NCI-H1092 (cell line): ENCODE results near the gene TUBA1B.

ENCODE experiments used
- DNase-seq: peaks from one replicate; lab custom pipeline; 2025; lab: John Stamatoyannopoulos, UW

The TUBA1B gene

DNA sequence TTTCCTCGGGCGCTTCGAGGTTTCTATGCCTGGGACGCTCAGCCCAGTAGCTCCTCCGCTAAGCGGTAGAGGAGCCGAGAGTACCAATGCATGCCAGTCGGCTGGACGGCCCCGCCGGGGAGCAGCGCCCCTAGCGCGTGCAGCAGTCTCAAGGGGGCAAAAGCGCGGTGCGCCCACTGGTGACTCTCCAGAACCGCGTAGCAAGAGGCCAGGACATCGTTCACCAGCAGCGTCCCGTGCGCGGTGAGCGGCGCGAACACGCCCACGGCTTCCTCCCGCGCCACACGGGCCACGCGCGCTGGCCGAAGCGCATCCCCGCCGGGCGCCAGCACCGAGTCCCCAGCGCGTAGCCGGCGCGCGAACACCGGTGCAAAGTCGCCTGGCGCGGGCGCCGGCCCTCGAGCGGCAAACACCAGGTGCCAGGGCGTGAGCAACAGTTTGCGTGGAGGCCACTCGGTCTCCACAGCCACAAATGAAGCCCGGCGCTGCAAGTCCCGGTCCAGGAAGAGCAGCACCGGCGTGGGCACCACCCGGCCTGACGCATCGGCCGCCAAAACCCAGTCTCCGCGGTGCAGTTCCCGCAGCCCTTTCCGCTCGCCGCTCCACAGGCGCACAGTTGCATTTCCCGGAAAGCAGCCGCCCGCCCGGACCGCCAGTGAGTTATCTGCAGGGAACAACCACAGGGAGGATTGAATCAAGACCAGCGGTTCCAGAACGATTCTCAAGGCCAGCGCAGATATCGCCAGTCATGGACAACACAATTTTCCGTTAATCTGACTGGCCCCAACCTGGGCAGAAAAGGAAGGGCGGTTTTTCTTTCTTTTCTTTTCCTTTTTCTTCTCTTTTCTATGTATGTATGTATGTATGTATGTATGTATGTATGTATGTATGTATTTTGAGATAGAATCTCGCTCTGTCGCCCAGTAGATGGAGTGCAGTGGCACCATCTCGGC is 41.1 kb downstream of the TUBA1B start:
- DNase-seq = no peak

DNA sequence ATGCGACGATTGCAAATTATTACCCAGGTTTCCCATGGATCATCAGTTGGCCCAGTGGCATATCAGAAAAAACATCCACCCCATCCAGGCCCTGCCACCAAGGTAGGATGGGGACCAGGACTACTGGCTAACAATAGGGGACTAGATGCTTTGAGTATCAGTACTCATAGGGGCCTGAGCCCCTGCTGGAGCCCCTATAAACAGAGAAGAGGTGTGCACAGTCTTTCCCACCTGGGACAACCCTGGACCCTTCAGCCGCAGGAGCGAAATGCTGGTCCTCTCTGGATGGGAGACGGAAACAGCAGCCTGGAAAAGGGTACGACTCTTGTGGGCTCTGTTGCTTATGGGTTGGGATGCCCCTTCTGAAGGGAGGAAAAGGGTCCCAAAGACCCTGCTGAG is 42.3 kb downstream of the TUBA1B start:
- no peak for DNase-seq

DNA sequence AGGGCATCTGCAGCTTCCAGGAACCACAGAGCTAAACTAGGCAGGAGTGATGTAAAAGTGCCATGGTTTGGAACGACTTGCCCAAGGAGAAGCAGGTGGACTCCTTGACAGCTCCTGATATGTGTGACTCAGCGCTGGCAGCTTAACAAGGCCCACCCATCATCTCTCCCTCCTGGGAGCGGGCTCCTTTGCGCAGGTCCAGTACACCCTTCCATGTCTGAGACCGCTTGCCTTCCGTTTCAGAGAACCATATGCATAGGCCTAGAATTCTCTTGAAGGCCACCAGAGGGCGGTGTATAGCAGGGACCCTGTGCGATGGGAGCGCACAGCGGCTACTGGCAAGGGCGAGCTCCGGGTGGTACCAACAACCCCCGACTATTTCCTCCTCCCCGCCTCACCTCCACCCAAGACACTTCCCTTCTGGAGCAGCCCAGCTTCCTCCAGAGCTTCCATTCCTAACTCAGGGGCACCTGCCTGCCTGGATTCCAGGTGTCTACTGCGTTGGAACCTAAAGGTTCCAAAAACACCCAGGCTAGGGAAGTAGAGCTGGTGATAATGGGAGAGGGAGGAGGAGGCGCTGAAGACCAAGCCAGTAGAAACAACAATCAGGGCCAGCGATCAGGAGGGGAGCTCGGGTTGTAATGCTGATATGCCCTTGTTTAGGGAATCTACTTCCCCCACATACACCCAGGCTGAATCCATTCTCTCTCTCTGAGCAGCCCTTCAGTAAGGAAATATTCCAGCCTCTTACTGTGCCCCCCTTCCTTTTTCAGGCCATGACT is 42.9 kb downstream of the TUBA1B start:
- peak; percentile 69 for DNase-seq

DNA sequence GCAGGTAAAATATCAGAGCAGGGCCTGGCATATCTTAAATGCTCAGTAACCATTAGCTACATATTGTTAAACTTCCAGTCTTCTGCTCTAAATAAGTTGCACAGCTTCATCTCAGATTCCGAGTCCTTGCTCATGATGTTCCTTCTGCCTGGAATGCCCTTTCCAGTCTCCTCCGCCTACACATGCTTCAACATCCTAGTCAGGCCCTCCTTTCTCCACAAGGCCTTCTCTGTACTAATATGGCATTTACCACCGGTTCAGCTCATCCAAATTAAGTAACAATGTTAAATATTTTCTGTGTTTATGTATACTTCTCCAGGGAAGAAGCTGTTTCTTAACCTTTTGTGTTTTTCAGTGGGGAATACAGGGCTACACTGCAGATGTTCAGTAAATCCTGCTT is 45.1 kb downstream of the TUBA1B start:
- DNase-seq = no peak

DNA sequence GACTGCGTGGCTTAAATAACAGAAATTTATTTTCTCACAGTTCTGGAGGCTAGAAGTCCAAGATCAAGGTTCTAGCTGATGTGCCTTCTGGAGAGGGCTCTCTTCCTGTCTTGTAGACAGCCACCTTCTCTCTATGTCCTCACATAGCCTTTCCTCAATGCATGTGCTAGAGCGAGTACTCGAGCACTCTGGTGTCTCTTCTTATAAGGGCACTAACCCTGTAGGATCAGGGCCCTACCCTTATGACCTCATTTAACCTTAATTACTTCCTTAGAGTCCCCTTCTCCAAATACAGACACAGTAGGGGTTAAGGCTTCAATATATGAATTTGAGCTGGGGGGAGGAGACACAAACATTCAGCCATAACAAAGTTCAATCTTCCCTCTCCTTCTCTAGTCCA is 46.8 kb downstream of the TUBA1B start:
- no peak for DNase-seq

DNA sequence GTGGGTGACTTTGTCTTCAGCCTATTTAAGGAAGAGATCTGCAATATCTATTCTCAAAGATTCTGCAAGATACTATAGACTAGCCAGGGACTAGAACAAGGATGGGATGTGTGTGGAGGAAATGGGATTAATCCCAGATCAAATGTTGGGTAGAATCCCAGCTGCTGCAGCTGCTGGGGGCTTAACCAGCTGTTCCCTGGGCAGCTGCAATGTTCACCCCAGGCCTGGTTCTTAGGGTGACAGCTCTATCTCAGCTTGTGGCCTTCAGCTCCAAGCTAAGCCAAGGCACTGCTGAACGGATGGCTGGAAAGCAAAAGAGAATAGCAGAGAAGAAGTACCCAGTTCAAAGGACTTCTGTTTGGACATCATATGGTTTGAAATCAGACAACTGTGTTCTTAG is 51.4 kb downstream of the TUBA1B start:
- DNase-seq = no peak
